GM18868 (cell line): ENCODE measurements around the gene KISS1R.
"Not testable (repeated sequence)": the region's sequence is repeated elsewhere in the genome, so short reads cannot be mapped to it uniquely, and the experiment has no call there.

Experiments used
- ATAC-seq: cut with Tn5 transposase; IDR thresholded peaks from one replicate; pipeline ENCODE4 v1.9.1; 2021; ENCODE audit warnings: mild to moderate bottlenecking, moderate library complexity; ENCODE audit not compliant: unreplicated experiment

Gene KISS1R

DNA sequence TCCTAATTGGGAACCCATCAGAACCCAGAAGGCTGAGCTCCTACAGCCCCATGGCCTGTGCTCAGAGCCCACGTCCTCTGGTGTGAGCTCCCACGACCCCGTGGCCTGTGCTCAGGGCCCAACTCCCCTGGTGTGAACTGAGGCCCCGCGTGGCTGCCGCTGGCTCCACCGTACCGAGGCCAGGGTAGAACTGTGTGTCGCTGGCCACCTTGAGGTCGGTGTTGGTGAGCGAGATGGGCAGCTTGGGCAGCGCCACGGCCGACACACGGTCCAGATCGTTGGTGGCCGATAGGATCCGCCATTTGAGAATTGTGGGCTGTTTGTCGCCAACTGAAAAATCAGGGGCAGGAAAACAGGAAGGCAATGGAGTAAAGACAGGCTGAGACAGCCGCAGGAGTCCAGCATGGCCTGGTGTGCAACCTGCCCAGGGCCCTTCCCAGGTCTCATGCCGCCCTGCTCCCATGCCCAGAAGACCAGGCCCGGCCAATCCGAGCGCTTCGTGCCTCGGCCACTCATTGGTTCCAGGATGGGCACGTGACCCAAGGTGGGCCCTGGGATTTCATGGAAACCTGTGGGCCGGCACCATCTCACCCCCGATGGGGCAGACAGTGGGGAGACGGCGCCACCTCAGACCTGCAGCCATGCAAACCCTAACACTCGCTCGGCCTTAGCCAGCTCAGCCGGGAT, 35.6 kb upstream of the KISS1R start:
- no peak for ATAC-seq

DNA sequence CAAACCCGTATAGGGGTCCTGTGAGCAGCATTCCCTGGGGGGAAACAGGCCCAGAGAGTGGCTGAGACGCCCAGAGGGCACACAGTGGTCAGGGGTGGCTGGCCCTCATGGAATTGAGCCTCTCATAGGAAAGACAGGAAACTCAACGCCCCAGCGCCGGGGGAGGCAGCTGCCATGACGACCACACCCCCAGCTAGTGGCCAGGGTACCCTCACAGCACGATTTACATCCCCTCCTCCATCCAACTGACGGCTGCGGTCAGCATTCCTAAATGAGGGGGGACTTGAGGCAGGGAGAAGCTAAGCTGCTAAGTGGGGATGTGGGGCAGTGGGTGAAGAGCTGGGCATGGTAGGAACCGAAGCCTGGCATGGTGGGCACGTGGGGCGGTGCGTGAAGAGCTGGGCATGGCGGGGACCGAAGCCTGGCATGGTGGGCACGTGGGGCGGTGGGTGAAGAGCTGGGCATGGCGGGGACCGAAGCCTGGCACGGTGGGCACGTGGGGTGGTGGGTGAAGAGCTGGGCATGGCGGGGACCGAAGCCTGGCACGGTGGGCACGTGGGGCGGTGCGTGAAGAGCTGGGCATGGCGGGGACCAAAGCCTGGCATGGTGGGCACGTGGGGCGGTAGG, 34.1 kb upstream of the KISS1R start:
- ATAC-seq: no peak

DNA sequence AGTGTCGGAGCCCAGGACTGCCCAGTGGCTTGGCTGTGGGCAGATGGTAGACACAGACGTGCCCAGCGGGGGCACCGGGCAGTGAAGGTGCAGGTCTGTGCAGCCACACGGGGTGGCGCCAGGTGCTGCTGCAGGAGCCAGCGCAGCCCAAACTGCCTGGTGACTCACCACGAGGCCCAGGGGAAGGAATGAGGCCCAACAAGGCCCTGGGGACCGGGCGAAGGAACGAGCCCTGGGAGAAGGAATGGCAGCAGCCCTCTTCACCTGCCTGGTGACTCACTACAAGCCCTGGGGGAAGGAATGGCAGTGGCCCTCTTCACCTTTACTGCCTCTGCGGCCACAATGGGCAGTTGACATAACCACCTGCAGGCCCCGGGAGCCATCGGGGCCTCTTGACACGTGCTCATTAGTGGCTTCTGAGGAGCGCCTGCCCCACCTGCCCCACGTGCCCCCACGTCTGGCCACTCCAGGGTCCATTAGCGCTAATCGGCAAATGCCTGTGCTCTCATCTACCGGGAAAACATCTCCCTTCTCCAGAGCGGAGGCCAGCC, 33.4 kb upstream of the KISS1R start:
- no peak for ATAC-seq

DNA sequence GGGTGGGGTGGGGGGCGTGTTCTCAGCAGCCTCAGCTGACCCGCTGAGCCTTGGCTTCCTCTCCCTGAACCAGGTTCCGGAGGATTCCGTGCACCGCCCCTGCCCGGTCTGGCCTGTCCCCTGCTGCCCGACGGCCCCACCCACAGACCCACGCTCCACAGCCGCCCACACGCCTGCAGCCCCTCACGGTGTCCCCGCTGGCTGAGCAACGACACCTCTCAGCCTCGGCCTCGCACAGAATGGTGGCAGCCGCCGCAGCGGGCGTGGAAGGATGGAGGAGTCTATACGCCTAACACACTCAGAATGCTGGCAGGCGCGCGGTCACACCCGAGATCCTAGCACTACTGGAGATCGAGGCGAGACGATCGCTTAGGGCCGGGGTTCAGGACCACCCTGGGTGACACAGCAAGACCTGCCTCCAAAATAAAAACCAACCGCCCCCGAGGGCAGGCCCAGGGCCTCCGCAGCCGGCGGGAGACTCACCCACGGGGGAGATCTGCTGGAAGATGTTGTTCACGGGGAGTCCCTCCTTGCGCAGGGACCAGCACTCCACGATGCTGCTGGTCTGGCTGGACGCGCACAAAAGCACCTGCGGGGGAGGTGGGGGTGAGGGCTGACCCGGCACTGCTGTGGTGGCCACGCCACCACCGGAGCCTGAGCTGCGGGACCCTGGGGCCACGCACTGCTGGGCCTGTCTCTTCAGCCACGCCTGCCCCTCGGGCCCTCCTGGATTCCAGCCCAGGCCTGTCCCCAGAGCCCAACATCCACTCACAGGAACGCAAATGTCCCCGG, 32.5 kb upstream of the KISS1R start:
- ATAC-seq: no peak

DNA sequence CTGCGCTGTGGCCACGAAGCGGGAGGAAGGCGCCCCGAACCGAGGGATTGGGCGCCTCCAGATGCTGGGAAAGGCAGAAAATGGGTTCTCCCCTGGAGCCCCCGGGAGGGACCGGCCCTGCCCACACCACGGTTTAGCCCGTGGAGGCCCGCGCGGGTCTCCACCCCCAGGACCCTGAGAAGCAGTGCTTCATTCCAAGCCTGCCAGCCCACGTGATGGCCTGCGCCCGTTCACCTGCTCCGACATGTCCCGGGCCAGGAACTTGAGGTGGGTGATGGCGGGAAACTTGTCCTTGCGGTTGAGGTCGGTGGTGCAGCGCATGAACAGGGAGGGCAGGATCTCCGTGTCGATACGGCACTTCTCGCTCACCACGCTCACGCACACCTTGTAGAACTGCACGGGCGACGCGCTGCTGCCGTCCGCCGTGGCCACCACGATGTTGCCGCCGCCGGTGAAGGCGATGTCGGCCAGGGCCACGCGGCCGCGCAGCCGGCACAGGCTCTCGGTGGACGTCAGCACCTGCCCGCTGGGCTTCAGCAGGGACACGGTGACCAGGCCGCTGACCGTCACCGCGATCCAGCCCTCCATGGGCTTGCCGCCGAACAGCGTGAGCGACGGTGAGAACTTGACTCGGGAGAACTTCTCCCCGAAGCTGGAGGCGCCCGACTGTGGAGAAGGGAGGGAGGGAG, 31.5 kb upstream of the KISS1R start:
- no peak for ATAC-seq

DNA sequence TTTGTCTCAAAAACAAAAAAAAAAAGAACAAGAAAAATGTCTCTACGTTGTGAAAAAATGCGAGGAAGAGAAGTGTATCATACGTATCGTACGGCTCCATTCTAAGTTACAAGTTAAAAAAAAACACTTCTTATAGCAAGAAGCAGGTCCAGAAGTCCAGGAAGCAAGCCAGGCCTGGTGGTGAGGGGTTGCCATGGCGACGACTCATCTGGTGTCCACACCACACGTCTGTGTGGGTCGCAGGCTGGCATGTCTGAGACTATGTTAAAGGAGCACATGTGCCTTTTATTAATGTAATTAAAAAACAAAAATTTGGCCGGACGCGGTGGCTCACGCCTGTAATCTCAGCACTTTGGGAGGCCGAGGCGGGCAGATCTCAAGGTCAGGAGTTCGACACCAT, 30.1 kb upstream of the KISS1R start:
- ATAC-seq: no peak

DNA sequence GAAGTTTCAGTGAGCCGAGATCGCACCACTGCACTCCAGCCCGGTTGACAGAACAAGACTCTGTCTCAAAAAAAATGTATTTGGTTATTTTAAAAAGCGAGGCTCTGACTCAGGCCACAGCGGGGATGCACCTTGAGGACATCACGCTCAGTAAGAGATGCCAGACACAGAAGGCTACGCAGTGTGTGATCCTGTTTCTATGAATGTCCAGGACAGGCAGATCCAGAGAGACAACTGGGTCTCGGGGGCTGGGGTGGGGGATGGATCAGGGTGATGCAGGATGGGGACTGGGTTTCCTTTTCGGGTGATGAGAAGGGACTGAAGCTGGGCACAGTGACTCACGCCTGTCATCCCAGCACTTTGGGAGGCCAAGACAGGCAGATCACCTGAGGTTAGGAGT, 29.5 kb upstream of the KISS1R start:
- no peak for ATAC-seq

DNA sequence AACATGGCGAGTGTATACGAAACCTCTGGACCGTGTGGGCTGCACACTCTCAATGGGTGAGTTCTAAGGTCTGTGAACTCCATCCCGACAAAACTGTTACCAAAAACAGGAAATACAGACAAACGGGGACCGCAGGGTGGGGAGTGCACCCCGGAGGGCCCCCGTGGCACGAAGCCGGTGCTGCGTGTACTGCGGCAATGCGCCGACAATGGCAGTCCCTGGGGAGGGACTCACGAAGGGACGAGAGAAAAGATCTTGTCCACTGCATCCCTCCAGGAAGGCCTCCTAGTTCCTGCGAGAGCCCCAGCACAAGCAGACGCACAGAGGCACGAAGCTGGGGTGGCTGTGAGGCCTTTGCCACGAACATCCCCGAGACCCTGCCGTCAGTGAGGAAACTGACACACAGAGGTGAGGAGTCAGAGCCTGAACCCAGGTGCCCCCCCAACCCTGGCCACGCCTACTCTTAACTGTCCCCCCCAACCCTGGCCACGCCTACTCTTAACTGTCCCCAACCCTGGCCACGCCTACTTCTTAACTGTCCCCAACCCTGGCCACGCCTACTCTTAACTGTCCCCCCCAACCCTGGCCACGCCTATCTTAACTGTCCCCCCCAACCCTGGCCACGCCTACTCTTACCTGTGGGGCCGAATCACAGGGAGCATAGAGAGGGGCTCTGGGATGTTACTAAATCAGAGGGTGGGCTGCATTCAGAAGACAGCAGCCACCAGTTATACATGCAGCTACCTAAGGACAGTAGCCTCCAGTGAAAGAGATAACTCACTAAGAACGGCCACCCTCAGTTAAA, 28.4 kb upstream of the KISS1R start:
- ATAC-seq: no peak

DNA sequence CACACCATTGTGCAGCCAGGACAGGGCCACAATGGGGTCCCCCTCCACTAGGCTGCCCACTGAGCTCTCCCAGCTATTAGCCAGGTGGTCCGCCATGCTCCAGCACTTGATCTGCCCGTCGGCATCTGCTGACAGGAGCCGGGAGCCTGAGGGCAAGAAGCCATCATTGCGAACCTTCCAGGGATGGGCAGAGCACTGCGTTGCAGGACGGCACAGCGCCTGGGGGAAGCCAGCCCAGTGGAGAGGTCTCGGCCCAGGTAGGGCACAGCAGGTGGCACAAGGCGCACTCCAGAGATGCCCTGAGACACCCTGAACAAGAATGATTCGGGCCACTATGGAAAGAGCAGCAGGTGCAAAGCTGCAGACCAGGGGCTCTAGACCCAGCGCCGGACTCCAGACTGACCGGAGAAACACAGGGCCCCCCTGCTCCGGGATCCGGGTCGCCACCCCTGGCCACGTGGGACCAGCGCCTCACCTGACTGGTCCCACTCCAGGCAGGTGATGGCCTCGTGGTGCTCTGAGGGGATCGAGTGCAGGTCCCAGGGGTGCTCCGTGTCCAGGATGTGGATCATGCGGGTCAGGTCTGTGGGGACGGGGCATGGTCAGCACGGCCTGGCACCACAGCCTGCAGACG, 27.4 kb upstream of the KISS1R start:
- ATAC-seq: no peak

DNA sequence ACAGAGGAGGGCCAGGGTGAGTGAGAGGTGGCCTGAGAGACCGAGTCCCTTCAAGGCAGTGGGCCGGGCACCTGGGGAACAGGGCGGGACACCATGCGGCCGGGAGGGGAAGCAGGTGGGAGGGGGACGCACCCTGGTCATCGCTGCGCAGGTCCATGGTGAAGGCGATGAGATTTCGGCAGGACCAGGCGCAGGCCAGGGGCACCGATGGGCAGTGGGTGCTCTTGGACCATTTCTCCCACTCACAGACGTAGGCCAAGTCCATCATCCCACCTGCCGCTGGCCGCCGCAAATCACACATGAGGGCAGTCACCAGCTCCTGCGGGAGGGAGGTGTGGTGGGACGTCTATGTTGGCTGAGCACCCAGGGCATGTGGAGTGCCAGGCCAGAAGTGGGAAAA, 26.3 kb upstream of the KISS1R start:
- no peak for ATAC-seq

DNA sequence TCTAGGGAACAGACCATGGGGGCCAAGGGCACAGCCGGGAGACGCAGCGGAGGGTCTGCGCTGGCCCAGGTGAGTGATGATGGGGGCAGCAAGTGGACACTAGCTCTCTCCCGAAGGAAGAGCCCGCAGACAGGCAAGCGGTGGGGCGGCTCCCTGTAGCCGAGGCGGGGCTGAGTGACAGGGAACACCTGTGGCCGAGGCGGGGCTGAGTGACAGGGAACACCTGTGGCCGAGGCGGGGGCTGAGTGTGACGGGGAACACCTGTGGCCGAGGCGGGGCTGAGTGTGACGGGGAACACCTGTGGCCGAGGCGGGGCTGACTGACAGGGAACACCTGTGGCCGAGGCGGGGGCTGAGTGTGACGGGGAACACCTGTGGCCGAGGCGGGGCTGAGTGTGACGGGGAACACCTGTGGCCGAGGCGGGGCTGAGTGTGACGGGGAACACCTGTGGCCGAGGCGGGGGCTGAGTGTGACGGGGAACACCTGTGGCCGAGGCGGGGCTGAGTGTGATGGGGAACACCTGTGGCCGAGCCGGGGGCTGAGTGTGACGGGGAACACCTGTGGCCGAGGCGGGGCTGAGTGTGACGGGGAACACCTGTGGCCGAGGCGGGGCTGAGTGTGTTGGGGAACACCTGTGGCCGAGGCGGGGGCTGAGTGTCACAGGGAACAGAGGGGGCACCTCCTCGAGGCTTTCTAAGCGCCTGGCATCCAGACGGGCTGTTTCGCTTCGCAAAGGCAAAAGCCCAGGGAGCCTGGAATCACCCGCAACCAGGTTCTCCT, 25.5 kb upstream of the KISS1R start:
- not testable (repeated sequence) for ATAC-seq

DNA sequence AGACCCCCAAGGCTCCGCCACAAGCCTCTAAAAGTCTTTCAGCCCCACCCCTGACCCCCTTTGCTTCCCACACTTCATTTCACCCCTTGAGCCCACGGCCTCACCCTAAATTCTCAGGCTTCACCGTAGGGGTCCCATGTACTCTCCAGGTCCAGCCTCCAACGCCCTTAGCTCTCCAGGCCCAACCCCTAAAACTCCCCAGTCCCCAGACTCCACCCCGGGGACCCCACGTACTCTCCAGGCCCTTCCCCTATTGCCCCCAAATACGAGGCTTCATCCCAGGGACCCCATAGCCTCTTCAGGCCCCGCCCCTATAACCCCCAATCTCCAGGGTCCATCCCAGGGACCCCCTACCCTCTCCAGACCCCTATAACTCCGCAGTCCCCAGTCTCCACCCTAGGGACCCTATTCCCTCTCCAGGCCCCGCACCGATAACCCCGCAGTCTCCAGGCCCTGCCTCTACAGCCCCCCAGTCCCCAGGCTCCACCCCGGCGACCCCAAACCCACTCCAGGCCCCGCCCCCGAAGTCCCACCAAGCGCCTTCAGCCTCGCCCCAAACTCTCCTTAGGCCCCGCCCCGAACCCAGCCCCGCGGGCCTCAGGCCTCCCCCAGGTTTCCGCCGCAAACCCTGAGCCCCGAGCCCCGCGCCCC, 24.8 kb upstream of the KISS1R start:
- ATAC-seq: peak; percentile 22

DNA sequence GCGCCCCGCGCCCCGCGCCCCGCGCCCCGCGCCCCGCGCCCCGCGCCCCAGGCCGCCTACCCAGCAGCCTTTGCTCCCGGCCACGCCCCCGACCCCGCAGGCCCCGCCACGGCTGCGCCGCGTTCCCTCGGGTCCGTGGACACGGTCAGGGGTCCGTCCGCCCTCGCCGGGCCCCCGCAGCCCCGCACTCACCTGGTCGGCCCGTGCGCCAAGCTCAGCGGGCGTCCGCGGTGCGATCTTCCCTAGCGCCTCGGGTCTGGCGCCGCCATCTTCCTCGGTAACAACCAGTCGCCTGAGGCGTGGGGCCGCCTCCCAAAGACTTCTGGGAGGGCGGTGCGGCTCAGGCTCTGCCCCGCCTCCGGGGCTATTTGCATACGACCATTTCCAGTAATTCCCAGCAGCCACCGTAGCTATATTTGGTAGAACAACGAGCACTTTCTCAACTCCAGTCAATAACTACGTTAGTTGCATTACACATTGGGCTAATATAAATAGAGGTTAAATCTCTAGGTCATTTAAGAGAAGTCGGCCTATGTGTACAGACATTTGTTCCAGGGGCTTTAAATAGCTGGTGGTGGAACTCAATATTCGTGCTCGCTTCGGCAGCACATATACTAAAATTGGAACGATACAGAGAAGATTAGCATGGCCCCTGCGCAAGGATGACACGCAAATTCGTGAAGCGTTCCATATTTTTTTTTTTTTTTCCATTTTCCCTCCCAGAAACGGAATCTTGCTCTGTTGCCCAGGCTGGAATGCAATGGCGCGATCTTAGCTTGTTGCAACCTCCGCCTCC, 24.0 kb upstream of the KISS1R start, which contains the start of the genes MED16 and RNU6-9:
Gene MED16 (minus strand): TSS at position 294 of the 796 bp plus-strand sequence. CDS start 2,056 bp downstream, outside the sequence.
Gene RNU6-9 (plus strand): TSS at position 591 of the 796 bp plus-strand sequence.
- ATAC-seq: peak; percentile 72

DNA sequence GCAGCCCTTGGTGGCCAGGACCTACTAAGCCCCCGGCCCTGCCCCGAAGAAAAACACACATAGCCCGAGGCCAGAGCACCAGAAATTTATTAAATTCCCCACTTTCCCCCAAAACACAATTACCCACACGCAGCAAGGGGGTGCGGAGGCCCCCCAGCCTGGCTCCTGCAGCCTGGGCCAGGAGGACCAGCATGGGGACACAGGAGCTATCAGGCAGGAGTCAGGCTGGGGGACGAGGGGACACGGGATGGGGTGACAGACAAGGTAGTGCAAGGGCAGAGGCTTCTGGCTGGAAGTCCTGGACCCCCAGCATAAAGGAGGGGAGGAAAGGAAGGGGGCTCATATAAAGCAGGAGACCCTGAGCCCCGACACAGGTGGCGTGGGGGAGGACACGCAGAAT, 20.7 kb upstream of the KISS1R start:
- no peak for ATAC-seq

DNA sequence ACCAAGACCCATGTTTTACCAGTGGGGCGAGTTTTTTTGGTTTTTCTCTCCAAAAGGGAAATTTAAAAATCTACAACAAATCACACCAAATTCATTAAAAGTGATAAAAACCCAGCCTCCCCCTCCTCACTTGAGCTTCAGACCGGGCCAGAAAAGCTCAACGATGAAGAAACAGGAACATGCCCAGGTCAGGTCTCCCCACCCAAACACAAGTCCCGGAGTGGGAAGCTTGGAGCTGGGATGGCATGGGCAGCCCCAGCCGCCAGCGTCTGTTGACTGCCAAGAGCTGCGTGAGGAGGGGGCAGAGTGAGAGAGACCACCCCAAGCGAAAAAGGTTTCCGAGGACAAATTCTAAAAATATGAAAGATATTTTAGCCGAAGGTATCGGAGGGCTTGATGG, 20.1 kb upstream of the KISS1R start:
- no peak for ATAC-seq

DNA sequence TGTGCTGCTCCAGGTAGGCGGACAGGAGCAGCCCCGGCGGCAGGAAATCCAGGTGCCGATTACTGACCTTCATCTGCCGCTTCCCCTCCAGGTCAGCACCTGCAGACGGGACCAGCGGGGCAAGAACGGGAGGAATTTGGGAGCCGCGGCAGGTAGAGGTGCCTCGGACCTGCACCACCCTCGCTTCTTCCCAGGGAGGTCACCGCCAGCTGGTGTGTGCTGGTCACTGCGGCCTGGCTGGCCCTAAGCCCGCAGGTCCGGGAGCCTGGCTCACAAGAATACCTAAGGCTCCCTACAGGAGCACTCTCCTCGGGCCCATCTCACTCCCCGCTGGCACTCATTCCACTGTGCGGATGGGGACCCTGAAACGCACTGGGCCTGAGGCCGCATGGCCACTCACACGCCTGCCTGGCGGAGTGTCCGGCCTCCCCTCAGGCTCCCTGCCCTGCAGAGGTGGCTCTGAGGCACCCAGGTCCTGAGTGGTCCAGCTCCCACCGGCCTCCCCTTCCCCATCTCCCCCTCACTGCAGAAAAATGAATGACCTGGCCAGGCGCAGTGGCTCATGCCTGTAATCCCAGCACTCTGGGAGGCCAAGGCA, 19.6 kb upstream of the KISS1R start:
- ATAC-seq: no peak

DNA sequence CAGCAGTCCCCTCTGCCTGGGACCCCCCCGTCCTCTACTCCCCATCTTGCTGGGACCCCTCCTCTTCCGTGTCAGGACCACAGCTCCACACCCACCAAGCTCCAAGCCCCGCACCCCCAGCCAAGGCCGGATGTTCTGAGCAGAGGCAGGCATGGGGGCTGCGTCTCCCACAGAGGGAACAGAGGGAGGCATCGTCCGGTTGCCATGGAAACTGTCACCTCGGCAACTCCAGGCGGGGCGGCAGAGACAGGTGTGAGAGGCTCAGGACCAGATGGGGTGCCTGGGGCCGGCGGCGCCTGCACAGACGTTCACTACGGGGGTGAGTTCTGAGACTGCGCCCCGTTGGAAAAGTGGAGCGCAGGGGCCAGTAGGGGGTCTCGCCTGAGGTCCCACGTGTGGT, 18.5 kb upstream of the KISS1R start:
- no peak for ATAC-seq
